Right renal cortex interstitium (tissue), 3 donors: ENCODE measurements around the gene CLNK. TPM values are rescaled to one million over a fixed set of nuclear protein-coding genes. Genes with fewer than 3 reads are reported as not detected.
A peak's percentile ranks its signal among the peaks of the same experiment; 100 is the strongest.

Source experiments
- DNase-seq, 3 donors: peaks; one replicate each; pipeline ENCODE4 v3.0.0-alpha.2; 2013; ENCODE audit warnings: low read depth in 3 of 3, low spot score in 2 of 3
- polyA plus RNA-seq, 3 donors: library from polyadenylated mRNA; unstranded; fragments of 120-200 nt; gene quantifications; one replicate each; pipeline ENCODE4 v1.2.1, GENCODE V29; 2013; ENCODE audit not compliant: insufficient read length in 3 of 3

CLNK gene
- polyA plus RNA-seq, 3 donors, result 0.44 to 1.1 (median 1.1) TPM

DNA sequence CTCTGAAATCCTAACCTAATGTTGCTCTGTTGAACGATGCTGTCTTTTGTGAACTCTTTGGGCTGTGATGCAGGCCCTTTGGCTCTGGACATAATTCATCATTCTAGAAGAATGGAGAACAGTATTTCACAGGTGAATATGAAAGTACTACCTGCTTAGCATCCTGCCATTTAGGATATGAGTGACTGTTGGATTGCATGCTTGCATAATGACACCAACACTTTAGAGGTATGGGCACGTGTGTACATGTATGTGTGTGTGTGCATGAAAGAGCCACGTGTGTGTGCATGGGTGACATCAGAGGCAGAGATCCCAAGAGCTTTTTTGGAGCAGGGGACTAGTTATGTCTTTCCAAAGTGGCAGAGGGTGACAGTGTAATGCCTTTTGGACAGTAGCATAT lies 157.1 kb downstream of the CLNK start:
- no peak for DNase-seq

DNA sequence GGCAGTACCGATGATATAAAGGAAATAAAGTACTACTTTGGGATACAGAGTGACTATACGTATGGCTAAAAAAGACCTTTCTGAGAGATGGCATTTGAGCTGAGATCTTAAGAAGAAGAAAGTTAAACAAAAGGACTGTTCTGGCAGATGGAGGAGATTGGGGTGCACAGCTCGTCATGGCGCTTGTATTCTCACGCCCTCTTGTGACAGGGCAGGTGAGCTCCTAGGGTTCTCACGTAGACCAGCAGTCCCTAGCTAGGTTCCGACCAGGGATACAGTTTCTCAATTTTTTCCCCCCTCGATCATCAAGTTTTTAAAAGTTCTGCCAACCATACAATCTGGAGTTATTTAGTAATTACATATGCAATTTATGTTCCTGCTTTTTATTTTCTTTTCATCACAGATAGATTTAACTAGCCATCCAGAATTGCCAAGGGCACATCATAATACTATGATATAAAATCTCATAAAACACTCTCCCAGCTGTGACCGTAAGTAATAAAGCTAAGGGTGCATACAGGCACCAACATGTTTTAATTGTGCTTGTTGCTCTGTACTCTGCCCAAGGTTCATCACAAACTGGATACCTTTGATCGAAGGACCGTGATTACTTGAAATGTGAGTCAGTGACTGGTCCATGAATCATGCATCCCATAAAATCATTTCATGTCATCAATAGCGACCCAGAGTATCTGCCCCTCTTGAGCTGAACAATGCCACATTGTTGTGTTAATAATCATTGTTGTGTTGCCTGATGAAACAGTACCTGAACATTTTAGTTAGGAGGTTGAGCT lies 157.9 kb downstream of the CLNK start:
- DNase-seq, result no peak

GRCh38 chr4:10524196-10524833 lies 160.3 kb downstream of the CLNK start:
- DNase-seq, result no peak

GRCh38 chr4:10521424-10521823 lies 163.1 kb downstream of the CLNK start:
- no peak for DNase-seq

GRCh38 chr4:10509733-10510132 lies 174.8 kb downstream of the CLNK start:
- DNase-seq, result no peak

GRCh38 chr4:10506077-10506476 lies 178.5 kb downstream of the CLNK start:
- no peak for DNase-seq

DNA sequence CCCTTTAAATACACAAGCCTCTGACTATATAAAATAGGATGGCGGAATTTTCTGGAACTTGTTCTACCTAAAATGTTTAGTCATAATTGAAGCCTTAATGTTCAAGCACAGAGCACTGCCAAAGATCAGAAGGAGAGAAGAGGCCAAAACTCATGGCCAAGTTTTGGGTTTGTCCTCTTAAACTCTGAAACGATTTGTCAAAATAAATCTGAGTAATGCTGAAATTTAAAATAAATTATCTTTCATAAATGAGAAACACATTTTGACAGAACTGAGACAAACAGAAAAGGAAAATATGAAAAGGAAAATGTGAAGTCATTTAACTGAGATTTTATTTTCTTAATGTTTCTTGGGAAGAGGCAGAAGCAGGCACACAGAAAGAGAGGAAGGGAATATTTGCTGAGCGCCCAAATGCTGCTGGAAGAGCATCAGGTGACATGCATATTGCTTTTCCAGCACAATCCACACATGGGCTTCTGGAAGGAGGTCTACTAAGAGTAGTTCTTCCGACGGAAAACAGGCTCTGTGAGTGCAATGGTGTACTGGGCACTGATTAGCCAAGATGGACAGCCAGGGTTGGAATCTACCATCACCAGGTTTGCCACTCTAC lies 179.9 kb downstream of the CLNK start:
- DNase-seq, result no peak

DNA sequence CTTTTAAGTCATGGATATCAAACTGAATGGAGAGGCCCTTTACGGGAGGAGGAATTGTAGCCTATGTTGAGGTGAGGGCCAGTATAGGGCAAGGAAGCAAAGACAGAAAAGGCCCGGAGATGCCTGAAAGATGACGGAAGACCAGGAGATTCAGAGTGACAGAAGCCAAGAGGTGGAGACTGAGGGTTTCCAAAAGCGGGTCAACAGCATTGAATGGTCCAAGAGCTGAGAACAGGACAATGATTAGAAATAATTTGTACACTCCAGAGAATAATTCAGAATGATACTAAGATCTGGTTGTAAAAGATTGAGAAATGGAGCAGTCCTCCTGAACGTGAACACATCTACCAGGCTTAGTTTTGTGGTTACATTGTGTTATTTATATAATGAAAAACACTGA lies 181.9 kb downstream of the CLNK start:
- DNase-seq, result no peak

GRCh38 chr4:10500776-10501175 lies 183.8 kb downstream of the CLNK start:
- no peak for DNase-seq

- DNase-seq, result no peak
Measured at GRCh38 chr4:10496200-10496599, 188.4 kb downstream of the CLNK start.

DNA sequence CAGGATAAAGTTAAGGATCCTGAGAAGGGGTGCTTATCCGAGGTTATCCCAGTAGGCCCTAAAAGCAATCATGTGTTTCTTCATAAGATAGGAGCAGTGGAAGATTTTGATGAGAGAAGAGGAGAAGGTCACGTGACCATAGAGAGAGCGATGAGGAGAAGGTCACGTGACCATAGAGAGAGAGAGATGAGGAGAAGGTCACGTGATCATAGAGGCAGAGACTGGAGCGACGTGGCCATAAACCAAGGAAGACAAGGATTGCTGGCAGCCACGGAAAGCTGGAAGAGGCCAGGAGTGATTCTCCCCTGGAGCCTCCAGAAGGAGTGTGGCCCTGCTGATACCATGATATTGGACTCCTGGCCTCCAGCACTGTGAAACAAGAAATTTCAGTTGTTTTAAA lies 188.9 kb downstream of the CLNK start:
- DNase-seq, result no peak

- peak in 1 of 3 donors; percentile 7 for DNase-seq
Measured at GRCh38 chr4:10492464-10492863, 192.1 kb downstream of the CLNK start.

GRCh38 chr4:10491401-10491800 lies 193.2 kb downstream of the CLNK start:
- no peak for DNase-seq

DNA sequence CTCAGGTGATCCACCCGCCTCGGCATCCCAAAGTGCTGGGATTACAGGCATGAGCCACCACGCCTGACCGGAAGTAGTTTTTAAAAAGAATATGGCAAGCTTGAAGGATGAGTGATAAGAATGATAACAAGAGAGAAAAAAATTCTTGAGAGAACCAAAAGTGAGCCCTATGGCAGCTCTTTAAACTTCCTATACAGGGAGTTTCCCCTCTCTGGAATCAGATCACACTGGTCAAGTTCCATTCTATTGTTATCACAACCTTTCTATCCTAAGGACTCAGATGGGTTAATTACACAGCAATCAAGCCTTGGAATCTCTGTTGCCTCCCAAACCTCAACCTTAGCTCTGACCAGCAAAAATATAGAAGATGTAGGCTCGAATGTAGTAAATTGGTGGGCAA lies 193.6 kb downstream of the CLNK start:
- no peak for DNase-seq

- no peak for DNase-seq
Measured at GRCh38 chr4:10482913-10483312, 201.7 kb downstream of the CLNK start.

DNA sequence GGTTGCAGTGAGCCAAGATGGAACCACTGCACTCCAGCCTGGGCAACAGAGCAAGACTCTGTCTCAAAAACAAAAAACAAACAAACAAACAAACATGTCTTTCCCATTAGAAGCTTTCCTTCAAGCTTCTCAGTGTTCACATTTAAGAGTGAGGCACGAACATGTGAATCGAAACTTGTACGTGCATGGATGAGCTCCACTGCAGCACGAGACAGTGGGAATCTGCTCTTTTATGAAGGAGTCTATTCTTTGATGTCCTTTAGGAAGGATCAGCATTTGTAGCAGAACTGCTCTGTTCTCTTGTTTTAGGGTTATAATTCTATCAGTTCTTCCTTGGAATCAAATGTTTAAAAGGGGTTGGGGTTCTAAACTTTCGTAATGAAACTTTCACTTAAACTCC lies 204.0 kb downstream of the CLNK start:
- DNase-seq, result no peak

DNA sequence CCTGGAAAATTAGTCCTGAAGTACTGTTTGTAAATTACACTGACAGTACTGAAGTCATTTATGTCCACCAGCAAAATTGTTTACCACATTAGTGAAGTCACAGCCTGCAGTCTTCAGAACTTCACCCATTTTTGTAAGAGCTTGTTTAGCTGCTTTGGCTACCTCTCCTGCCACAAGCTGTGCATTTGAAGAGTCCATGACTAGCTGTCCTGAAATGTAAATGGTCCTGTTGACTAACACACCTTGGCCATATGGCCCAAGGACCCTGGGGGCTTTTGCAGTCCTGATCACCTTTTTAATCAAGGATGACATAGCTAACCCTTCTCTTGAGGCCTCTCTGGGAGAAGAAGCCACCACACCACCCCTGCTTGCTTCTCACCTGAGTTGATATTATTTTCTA lies 205.9 kb downstream of the CLNK start:
- DNase-seq, result no peak

DNA sequence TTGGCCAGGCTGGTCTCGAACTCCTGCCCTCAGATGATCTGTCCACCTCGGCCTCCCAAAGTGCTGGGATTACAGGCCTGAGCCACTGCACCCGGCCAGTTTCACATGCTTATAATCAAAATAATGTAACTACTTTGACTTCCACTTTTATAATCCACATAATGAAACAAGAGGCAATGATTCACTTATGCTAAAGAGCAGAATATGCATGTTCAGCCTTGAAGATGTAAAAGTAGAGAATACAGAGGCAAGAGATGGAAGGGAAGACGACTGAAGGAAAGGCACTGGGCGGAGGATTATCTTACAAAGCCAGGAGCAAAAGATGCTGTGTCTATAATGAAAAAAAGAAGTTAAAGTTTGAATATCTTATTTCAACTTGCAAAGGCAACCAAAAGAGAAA lies 214.1 kb downstream of the CLNK start:
- no peak for DNase-seq

DNA sequence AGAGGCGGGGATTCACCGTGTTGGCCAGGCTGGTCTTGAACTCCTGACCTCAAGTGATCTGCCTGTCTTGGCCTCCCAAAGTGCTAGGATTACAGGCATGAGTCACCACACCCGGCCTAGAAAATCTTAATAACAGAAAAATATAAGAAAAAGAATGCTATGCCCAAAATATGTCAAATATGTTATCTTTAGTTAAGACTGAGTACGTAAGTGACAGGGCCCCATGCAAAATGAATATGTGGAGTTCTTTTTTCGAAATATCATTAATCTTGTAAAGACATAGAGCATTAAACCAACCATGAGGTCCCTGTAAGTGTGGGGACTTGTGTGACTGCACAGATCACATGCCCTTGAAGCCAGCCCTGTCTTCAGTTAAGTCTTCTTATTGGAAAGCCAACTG lies 218.4 kb downstream of the CLNK start:
- DNase-seq, result no peak

- no peak for DNase-seq
Measured at GRCh38 chr4:10462876-10463275, 221.7 kb downstream of the CLNK start.

GRCh38 chr4:10461850-10462400 lies 222.6 kb downstream of the CLNK start:
- DNase-seq, result no peak
